Adrenal gland (tissue), 12 donors: ENCODE data around the gene SLC26A6. TPM values are rescaled to one million over a fixed set of nuclear protein-coding genes. Genes with fewer than 3 reads are reported as not detected.

Experiments
- DNase-seq, 7 donors: peaks; one replicate each; pipeline ENCODE4 v3.0.0-alpha.2; 2019 to 2020
- H3K27ac ChIP-seq, 5 donors: fragments of 200-600 bp; sonication (generic) in 4 of 5; 1 replicate in 3 of 5; 2 replicates in 2 of 5; pipeline versions ENCODE4 v1.5.1 to v1.8.0; 2016 to 2020; ENCODE audit warnings: mild to moderate bottlenecking in 1 of 5
- H3K27me3 ChIP-seq: fragments of 200-600 bp; 2 replicates; pipeline ENCODE4 v1.8.0; 2021
- H3K36me3 ChIP-seq, 2 donors: fragments of 200-600 bp; replicated peaks in 1 of 2; 1 replicate in 1 of 2; 2 replicates in 1 of 2; pipeline versions ENCODE4 v1.5.1 to v1.8.0; 2018 to 2022
- H3K4me1 ChIP-seq, 2 donors: fragments of 200-600 bp; replicated peaks in 1 of 2; 1 replicate in 1 of 2; 2 replicates in 1 of 2; pipeline versions ENCODE4 v1.5.1 to v1.8.0; 2018 to 2021
- H3K4me3 ChIP-seq, 4 donors: fragments of 200-600 bp; sonication (generic) in 3 of 4; one replicate each; pipeline ENCODE4 v1.5.1; 2016 to 2018
- H3K9me3 ChIP-seq, 3 donors: fragments of 200-600 bp; sonication (generic) in 1 of 3; replicated peaks in 1 of 3; 1 replicate in 2 of 3; 2 replicates in 1 of 3; pipeline versions ENCODE4 v1.5.1 to v1.8.0; 2016 to 2021
- CTCF ChIP-seq, 6 experiments: fragments of 450-650 bp in 4 of 6; fragments of 200-600 bp in 2 of 6; sonication (generic) in 1 of 6; IDR thresholded peaks; 1 replicate in 5 of 6; 2 replicates in 1 of 6; pipeline versions ENCODE4 v1.5.1 to v1.8.0; 2016 to 2021; ENCODE audit warnings: antibody characterized with exemption in 6 of 6, mild to moderate bottlenecking in 2 of 6, moderate library complexity in 1 of 6
- POLR2A ChIP-seq, 2 donors: fragments of 450-650 bp; IDR thresholded peaks; one replicate each; pipeline ENCODE4 v1.6.1; 2017; ENCODE audit warnings: antibody characterized with exemption in 2 of 2, mild to moderate bottlenecking in 2 of 2, moderate library complexity in 1 of 2
- WGBS, 4 donors: extraction: QIAGEN DNeasy Blood & Tissue Kit in 2 of 4; methylation state at CpG; one replicate each; pipeline versions ENCODE4 v1.1.5 to v1.1.7; 2013 to 2017; 5-methylcytosine and 5-hydroxymethylcytosine counted together
- intact Hi-C, 2 donors: fragments of 100-400 bp; cut with DNase I; formaldehyde crosslinking; loops; one replicate each; pipeline versions ENCODE4 v1.14.1 to v1.15.0; 2022 to 2023
- polyA plus RNA-seq, 3 donors: library from polyadenylated mRNA; stranded (reverse); fragments of 200-250 nt in 2 of 3; fragments of 350-450 nt in 1 of 3; fragmentation: Illumina TruSeq in 1 of 3; extraction: RNeasy Lipid Tissue Mini Kit (QIAGEN cat#74804) in 1 of 3; gene quantifications; one replicate each; pipeline ENCODE4 v1.2.3, GENCODE V29; 2013 to 2014
- total RNA-seq, 9 donors: library from RNA; depleted of rRNA in 4 of 9; stranded (reverse); fragments of >200 nt in 4 of 9; fragments of 120-200 nt in 1 of 9; fragmentation: NEBNext Ultra II Directional in 1 of 9; extraction: Animal tissue kit (Norgen Biotek cat#: 25700) in 1 of 9; gene quantifications; one replicate each; pipeline versions ENCODE4 v1.1.0 to v1.2.4, GENCODE V29; 2013 to 2023
- donor health status: healthy with polysubstance abuse.
- donor health status: Bipolar disorder and iron deficiency.
- donor health status: DM: yes; HTN: yes; CAD: no.
- donor health status: DM: no; HTN: no; CAD: no.
- donor health status: DM: no; HTN: no; CAD: no.
- donor health status: DM: yes; HTN: yes; CAD: no.

The SLC26A6 gene
- total and polyA plus RNA-seq, 12 donors: 7.8 to 47.2 (median 17.6) TPM

- intact Hi-C loops: no loop called here
- TF ChIP-seq POLR2A (IDR thresholded peaks at IDR 0.05) (no peak), CTCF (IDR thresholded peaks at IDR 0.05) (no peak)
- Histone ChIP-seq H3K9me3 (no peaks in the 10 kb centered on the region), H3K27ac (peak overlapping the region in 2 of 5 donors; percentile 48 to 70), H3K27me3 (no peaks in the 10 kb centered on the region), H3K4me1 (peaks cover 16 to 33% of the 10 kb centered on the region in 2 donors), H3K36me3 (peaks cover 0 to 54% of the 10 kb centered on the region in 2 donors), H3K4me3 (no peak overlapping the region)
- 68 to 78% (median 75%) methylated on average over 9 of the region's 9 CpGs for WGBS, 4 donors
- DNase-seq: no peak
Measured at GRCh38 chr3:48682786-48683185, 47.5 kb upstream of the SLC26A6 start.

GRCh38 chr3:48681974-48682610 is 46.8 kb upstream of the SLC26A6 start:
- 87 to 96% (median 96%) methylated on average over 4 to 17 of the region's 17 CpGs for WGBS, 4 donors
- H3K9me3 ChIP-seq: no peaks in the 10 kb centered on the region
- DNase-seq: no peak
- peaks cover 0 to 50% of the 10 kb centered on the region in 2 donors for H3K36me3 ChIP-seq
- H3K4me3 ChIP-seq: no peak overlapping the region
- peaks cover 16 to 27% of the 10 kb centered on the region in 2 donors for H3K4me1 ChIP-seq
- no peak overlapping the region for H3K27ac ChIP-seq
- no peaks in the 10 kb centered on the region for H3K27me3 ChIP-seq
- TF ChIP-seq POLR2A (IDR thresholded peaks at IDR 0.05) (no peak), CTCF (IDR thresholded peaks at IDR 0.05) (no peak)
- intact Hi-C loops: no loop called here

GRCh38 chr3:48681541-48681880 is 46.2 kb upstream of the SLC26A6 start:
- H3K36me3 ChIP-seq: peaks cover 0 to 50% of the 10 kb centered on the region in 2 donors
- no peak overlapping the region for H3K4me3 ChIP-seq
- no peaks in the 10 kb centered on the region for H3K27me3 ChIP-seq
- H3K27ac ChIP-seq: no peak overlapping the region
- TF ChIP-seq POLR2A (IDR thresholded peaks at IDR 0.05) (no peak), CTCF (IDR thresholded peaks at IDR 0.05) (no peak)
- intact Hi-C loops: no loop called here
- DNase-seq: no peak
- peaks cover 16 to 25% of the 10 kb centered on the region in 2 donors for H3K4me1 ChIP-seq
- 92 to 95% (median 93%) methylated on average over 6 to 7 of the region's 7 CpGs; no CpG with 5 or more reads in 1 of the 4 donors for WGBS, 4 donors
- H3K9me3 ChIP-seq: no peaks in the 10 kb centered on the region

GRCh38 chr3:48680811-48681540 is 45.7 kb upstream of the SLC26A6 start:
- intact Hi-C loops: no loop called here
- WGBS, 4 donors: 89 to 96% (median 94%) methylated on average over 10 to 17 of the region's 17 CpGs

More at GRCh38 chr3:48680811-48681540, 45.7 kb upstream of the SLC26A6 start:
- Histone ChIP-seq H3K36me3 (peaks cover 0 to 56% of the 10 kb centered on the region in 2 donors), H3K4me1 (peaks cover 16 to 20% of the 10 kb centered on the region in 2 donors), H3K27me3 (no peaks in the 10 kb centered on the region), H3K9me3 (no peaks in the 10 kb centered on the region), H3K27ac (no peak overlapping the region), H3K4me3 (no peak overlapping the region)
- TF ChIP-seq CTCF (IDR thresholded peaks at IDR 0.05) (no peak), POLR2A (IDR thresholded peaks at IDR 0.05) (no peak)
- DNase-seq: no peak
